ENCODE measurements around the gene MBP. TPM values are rescaled to one million over a fixed set of nuclear protein-coding genes. Genes with fewer than 3 reads are reported as not detected.
"Not testable (repeated sequence)": the region's sequence is repeated elsewhere in the genome, so short reads cannot be mapped to it uniquely, and the experiment has no call there.

MBP gene
- total and polyA plus RNA-seq, 10 donors = 11.1 to 96.0 (median 70.8) TPM

DNA sequence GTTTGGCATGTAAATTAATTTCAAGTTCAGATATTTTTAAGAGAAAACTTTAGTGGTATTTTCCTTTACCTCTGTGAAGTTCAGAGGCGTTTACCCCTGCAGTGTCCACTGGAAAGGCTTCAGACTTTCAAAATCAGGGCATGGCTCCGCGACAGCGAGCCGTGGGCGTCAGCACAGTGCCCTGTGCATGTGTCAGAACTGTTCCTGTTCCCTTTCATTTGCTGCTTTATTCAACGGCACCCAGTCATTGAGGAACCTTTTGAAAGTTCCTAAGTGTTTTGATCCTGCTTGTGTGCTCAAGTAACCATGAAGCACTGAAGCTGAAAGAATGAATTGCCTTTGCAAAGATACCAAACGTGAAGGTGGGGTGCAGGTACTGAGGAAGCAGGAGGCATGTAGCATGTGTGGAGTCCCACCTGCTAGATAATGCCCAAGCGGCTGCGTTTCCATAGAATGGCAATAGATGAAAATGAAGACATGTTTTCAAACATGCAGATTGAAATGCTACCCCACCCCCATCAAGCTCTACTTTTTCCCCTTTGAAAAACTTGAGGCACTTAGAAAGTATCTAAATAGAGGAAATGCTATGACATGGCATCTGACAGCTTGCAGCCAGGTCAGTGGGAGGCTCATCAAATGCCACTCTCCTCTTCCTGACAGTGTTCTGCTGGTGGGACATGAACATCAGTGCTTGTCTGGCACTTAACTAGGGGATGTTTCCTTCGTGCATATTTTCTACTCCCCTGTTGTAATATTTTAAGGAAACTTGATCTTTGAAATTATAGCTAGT is 161.6 kb downstream of the MBP start:
- Histone ChIP-seq H3K27me3 (replicated peaks in 1 of 7) (no peaks in the 10 kb centered on the region), H3K27ac (peak overlapping the region in 2 of 8 donors; percentile 3 to 32), H3K4me1 (peaks cover 0 to 16% (median 2%) of the 10 kb centered on the region in 6 donors), H3K9me3 (no peaks in the 10 kb centered on the region), H3K4me3 (no peak overlapping the region), H3K36me3 (peaks cover 0 to 33% (median 7%) of the 10 kb centered on the region in 6 donors)
- intact Hi-C loops (cut with DNase I; ENCODE audit: low total_unique reads) = no loop called here
- TF ChIP-seq POLR2A (IDR thresholded peaks at IDR 0.05) (no peak), POLR2AphosphoS5 (IDR thresholded peaks at IDR 0.05) (no peak)
- TF ChIP-seq, protein P1, sequence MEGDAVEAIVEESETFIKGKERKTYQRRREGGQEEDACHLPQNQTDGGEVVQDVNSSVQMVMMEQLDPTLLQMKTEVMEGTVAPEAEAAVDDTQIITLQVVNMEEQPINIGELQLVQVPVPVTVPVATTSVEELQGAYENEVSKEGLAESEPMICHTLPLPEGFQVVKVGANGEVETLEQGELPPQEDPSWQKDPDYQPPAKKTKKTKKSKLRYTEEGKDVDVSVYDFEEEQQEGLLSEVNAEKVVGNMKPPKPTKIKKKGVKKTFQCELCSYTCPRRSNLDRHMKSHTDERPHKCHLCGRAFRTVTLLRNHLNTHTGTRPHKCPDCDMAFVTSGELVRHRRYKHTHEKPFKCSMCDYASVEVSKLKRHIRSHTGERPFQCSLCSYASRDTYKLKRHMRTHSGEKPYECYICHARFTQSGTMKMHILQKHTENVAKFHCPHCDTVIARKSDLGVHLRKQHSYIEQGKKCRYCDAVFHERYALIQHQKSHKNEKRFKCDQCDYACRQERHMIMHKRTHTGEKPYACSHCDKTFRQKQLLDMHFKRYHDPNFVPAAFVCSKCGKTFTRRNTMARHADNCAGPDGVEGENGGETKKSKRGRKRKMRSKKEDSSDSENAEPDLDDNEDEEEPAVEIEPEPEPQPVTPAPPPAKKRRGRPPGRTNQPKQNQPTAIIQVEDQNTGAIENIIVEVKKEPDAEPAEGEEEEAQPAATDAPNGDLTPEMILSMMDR (IDR thresholded peaks at IDR 0.05 in 8 of 11, conservative IDR thresholded peaks at IDR 0.05 in 3 of 11) = no peak
- peak; percentile 70 for DNase-seq
- 67 to 76% (median 73%) methylated on average over 11 of the region's 11 CpGs for WGBS, 5 donors

DNA sequence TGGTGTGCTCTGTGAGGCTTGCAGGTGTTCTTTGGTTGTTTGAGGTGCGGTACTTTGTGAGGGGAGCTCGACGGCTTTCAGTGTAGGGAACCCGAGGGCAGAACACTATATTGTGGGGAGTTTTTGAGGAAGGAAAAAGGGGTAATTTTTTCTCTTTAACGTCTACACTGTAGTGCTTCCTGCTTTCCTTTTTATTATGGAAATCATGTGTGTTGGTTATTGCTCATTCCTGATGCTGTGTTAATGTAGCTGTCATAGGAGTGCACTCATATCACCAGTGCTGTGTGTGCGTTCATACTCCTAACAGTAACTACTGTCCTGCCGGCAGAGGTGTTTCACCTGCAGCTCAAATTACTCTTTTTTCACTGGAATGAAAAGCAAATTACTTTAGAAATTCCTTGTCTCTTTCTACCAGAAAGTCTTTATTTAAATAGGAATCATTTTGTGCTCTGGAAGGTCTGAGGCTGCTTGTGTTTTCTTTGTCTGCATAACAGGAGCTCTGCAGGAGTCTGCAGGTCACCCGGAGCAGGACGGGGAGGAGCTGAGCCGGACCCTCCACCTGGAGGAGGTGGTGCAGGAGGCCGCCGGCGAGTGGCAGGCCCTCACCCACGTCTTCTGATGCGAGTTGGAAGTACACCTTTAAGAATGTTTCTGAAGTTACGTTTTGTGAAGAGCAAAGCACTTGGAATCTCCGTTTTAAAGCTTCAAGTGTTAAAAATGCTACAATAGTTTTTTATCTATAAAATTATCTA is 164.7 kb downstream of the MBP start:
- 56 to 65% (median 62%) methylated on average over 17 of the region's 17 CpGs for WGBS, 5 donors
- TF ChIP-seq POLR2AphosphoS5 (IDR thresholded peaks at IDR 0.05) (no peak), POLR2A (IDR thresholded peaks at IDR 0.05) (no peak)
- TF ChIP-seq, protein P1 (IDR thresholded peaks at IDR 0.05 in 8 of 11, conservative IDR thresholded peaks at IDR 0.05 in 3 of 11) = no peak
- intact Hi-C loops (cut with DNase I; ENCODE audit: low total_unique reads) = no loop called here
- Histone ChIP-seq H3K4me1 (peaks cover 0 to 45% (median 25%) of the 10 kb centered on the region in 6 donors), H3K27ac (no peak overlapping the region), H3K4me3 (no peak overlapping the region), H3K27me3 (replicated peaks in 1 of 7) (no peaks in the 10 kb centered on the region), H3K9me3 (no peaks in the 10 kb centered on the region), H3K36me3 (peaks cover 0 to 34% (median 5%) of the 10 kb centered on the region in 6 donors)
- peak; percentile 66 for DNase-seq

DNA sequence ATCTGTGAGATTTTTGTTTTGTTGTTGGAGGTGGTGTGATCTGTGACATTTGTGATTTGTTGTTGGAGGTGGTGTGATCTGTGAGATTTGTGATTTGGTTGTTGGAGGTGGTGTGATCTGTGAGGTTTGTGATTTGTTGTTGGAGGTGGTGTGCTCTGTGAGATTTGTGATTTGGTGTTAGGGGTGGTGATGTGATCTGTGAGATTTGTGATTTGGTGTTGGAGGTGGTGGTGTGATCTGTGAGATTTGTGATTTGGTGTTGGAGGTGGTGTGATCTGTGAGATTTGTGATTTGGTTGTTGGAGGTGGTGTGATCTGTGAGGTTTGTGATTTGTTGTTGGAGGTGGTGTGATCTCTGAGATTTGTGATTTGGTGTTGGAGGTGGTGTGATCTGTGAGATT is 165.3 kb downstream of the MBP start:
- H3K9me3 ChIP-seq; intact Hi-C loops (cut with DNase I; ENCODE audit: low total_unique reads); DNase-seq; H3K27me3 ChIP-seq (replicated peaks in 1 of 7); H3K4me3 ChIP-seq; H3K27ac ChIP-seq: not testable (repeated sequence)
- peaks cover 0 to 36% (median 5%) of the 10 kb centered on the region in 6 donors for H3K36me3 ChIP-seq
- H3K4me1 ChIP-seq = peaks cover 0 to 51% (median 27%) of the 10 kb centered on the region in 6 donors

DNA sequence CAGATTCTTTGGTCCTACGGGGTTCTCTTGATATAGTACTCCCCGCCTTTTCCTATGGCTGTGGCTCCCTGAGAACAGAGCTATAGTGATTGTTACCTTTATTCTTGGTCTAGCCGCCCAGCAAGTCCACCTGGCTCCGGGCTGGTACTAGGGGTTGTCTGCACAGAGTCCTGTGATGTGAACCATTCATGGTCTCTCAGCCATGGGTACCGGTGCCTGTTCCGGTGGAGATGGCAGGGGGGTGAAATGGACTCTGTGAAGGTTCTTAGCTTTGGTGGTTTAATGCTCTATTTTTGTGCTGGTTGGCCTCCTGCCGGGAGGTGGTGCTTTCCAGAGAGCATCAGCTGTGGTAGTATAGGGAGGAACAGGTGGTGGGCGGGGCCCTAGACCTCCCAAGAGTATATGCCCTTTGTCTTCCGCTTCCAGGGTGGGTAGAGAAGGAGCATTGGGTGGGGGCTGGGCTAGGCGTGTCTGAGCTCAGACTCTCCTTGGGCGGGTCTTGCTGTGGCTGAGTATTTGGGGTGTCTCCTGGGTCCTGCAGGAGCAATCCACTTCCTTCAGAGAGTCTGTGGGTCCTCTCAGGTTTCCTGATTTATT is 166.9 kb downstream of the MBP start:
- H3K27ac ChIP-seq = peak overlapping the region in 5 of 8 donors; percentile 30 to 56 (median 37)
- peak in 2 of 3 donors; percentile 20 to 42 for TF ChIP-seq POLR2AphosphoS5 (IDR thresholded peaks at IDR 0.05)
- TF ChIP-seq, protein P1 (IDR thresholded peaks at IDR 0.05 in 8 of 11, conservative IDR thresholded peaks at IDR 0.05 in 3 of 11) = peak in 1 of 11 experiments; percentile 13
- intact Hi-C loops (cut with DNase I; ENCODE audit: low total_unique reads); H3K9me3 ChIP-seq; H3K4me3 ChIP-seq; H3K27me3 ChIP-seq (replicated peaks in 1 of 7): not testable (repeated sequence)
- WGBS, 5 donors = 71 to 86% (median 77%) methylated on average over 11 of the region's 11 CpGs
- peak; percentile 89 for DNase-seq
- peaks cover 0 to 52% (median 10%) of the 10 kb centered on the region in 6 donors for H3K36me3 ChIP-seq
- peaks cover 0 to 50% (median 24%) of the 10 kb centered on the region in 6 donors for H3K4me1 ChIP-seq

Measured in spleen (tissue), 11 donors.